Glomerular endothelial cell (primary cell): ENCODE data around the gene TET2. TPM values are rescaled to one million over a fixed set of nuclear protein-coding genes. Genes with fewer than 3 reads are reported as not detected.
A peak's percentile ranks its signal among the peaks of the same experiment; 100 is the strongest.

Source experiments
- DNase-seq: peaks from one replicate; pipeline ENCODE4 v3.0.0-alpha.2; 2011; ENCODE audit warnings: low read depth, low spot score; ENCODE audit errors: extremely low read depth
- total RNA-seq: library from RNA; depleted of rRNA; stranded (reverse); fragments of >200 nt; gene quantifications from 2 replicates; pipeline ENCODE4 v1.2.3, GENCODE V29; 2015

The TET2 gene
- total RNA-seq, 1 donor from 2014 or later: 15.5 TPM

- no peak for DNase-seq
These were observed 5.8 kb upstream of the TET2 start for GRCh38 chr4:105140684-105141490.

DNA sequence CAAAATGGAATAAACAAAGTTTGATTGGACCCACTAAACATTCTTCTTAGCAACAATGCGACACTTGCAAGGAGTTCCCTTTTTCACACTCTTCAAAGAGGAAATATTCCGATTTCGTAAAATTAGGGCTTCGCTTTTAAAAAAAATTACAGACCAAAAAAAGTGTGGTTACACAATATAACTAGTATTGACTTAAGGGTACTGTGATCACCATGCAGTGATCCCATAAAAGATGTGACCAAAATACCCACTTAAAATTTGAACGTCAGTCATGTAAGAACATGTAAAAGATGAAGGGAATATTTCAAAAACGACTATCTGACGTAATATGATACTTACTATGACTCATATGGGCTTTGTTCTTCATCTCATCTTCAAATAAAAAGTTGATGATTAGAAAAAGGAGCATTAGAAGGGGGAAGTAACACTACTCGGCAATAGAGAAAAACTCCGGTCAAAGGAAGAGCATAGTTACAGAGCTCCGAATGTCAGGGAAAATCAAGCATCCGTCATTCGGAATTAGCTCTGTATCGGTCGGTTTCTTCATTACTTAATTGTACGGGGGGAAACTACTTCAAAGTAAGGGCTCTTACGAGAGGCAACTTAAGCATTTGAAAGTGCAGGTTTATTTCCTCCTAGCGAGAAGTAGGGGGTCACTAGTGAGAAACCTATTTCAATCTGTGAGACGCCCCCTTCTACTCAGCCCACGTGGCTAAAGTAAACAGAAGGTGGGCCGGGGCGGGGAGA is 1.3 kb upstream of the TET2 start:
- no peak for DNase-seq

DNA sequence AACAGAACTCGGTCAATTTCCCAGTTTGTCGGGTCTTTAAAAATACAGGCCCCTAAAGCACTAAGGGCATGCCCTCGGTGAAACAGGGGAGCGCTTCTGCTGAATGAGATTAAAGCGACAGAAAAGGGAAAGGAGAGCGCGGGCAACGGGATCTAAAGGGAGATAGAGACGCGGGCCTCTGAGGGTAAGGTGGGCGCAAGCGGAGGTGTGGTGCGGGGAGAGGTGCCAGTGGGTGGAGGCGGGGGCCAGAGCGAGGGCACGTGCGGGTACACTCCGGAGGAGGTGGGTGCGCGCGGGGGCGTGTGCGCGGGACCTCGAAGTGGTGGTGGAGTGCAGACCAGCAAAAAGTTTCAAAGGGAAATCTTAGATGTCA is 787 bp upstream of the TET2 start:
- no peak for DNase-seq

DNA sequence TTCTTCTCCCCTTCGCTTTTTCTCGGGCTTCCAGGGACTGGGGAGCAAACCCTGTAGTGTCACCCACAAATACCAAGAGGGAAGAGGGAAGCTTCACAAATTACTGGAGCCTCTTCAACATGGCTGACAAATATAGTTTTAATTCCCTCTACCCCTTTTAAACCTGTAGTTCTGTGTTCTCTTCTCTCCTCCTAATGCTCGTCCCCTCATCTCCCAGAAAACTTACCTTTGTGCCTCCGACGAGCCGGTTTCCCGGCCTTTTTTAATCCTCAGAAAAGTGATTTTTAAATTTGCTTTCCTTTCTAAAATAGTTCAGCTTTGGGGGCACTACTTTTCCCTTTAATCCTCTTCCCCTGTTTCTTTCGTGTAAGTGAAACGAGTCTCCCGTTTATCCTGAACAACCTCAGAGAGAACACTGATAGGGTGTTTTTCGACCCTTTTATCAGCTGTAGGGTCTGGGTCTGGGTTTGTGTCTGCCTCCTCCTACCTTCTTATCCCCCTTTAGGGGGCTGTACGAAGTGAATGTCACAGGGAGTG is 408 bp downstream of the TET2 start:
- no peak for DNase-seq

- DNase-seq: peak; percentile 39
These were observed 981 bp downstream of the TET2 start for GRCh38 chr4:105147553-105148161.

DNA sequence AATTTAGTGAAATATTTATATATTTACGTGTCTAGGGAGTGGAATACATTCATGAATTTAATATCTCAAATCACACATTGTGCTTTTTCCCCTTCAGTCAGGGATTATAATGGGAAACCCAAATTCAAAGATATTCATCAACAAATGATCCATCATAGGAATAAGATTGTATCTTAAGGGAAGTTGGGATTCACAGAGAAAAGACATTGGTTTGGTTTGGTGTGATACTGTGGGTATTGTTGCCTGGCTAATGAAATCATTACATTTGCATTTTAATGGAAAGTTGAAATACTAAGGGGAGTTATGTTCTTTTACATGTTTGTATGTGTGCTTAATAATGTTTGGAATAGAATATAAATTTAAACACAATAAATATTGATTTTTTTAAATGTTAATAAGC is 1.7 kb downstream of the TET2 start:
- DNase-seq: no peak

GRCh38 chr4:105148776-105149175 is 2.1 kb downstream of the TET2 start:
- no peak for DNase-seq

GRCh38 chr4:105149771-105150170 is 3.1 kb downstream of the TET2 start:
- DNase-seq: no peak

GRCh38 chr4:105150503-105150902 is 3.8 kb downstream of the TET2 start:
- DNase-seq: no peak

DNA sequence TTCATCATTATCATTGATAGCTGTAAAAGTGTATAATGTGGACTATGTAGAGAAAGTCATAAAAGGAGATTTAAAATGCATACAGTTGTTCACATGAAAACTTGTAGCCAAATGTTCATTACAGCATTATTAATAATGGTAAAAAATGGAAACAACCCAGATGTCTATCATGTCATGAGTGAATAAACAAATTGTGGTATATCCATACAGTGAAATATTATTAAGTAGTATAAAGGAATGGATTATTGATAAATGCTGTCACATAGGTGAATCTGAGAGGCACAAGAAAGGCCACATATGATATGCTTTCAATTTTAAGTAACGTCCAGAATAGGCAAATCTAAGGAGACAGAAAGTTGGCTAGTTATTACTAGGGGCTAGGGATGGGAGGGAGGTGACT is 7.1 kb downstream of the TET2 start:
- DNase-seq: no peak

DNA sequence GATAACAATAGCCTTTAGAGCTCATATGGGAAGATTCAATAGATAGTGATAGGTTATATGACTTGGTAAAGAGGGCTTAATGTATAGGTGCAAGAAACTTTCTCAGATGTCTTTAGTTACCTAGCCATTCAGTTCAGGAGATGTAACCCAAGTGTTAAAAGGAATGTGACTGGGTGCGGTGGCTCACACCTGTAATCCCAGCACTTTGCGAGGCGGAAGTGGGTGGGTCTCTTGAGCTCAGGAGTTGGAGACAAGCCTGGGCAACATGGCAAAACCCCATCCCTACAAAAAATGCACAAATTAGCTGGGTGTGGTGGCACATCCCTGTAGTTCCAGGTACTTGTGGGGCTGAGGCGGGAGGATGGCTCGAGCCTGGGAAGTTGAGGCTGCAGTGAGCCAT is 7.9 kb downstream of the TET2 start:
- DNase-seq: no peak

DNA sequence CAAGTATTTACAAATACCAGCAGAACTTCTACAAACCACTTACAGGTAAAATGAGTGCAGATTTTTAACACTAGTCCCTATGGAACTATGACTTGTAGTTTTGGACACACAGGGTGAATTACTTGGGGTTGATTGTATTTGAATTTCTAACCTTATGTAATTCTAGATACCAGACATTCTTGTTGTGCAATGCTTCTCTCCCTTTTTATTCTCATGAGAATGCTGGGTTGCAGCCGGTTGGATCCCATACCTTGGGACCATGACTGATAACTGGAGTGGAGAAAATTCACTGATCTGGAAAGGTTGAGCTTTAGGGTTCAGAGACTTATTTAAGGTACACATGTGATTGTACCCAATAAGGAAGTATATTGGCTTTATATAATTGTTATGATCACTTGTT is 8.8 kb downstream of the TET2 start:
- DNase-seq: no peak

- no peak for DNase-seq
These were observed 12.2 kb downstream of the TET2 start for GRCh38 chr4:105158837-105159236.

- DNase-seq: no peak
These were observed 15.6 kb downstream of the TET2 start for GRCh38 chr4:105162123-105162796.

- DNase-seq: no peak
These were observed 17.9 kb downstream of the TET2 start for GRCh38 chr4:105164548-105164947.

- no peak for DNase-seq
These were observed 19.4 kb downstream of the TET2 start for GRCh38 chr4:105166066-105166465.

GRCh38 chr4:105170711-105171110 is 24.0 kb downstream of the TET2 start:
- no peak for DNase-seq

DNA sequence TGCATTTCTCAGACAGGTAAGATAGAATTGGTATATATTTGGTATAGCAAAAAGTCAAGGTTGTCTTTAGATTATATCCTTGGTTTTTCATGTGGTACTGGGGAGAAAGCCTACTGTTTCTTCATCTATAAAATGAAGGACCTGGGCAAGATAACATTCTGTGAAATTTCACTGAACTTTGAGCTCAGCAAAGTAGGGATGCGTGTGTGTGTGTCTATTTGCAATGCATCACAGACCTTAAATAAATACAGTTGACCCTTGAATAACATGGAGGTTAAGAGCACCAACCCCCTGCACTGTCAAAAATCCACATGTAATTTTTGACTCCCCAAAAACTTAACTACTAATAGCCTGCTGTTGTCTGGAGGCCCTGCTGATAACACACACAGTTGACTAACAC is 25.2 kb downstream of the TET2 start:
- no peak for DNase-seq

DNA sequence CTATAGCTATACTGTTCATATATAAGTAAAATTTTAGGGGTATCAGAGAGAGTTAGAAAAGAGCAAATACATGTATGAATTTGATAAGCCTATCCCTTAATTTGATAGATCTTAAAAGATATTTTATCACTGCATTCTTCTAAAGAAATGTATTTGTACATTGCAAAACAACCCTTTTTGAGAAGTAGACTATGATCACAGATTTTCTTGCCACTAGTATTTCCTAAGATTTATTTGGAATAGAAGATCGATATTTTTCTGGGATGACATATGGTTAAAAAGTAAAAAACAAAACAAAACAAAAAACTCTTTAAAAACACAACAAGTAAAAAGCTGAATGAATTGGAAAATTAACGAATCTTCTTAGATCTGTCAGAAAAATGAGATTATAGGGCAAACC is 27.4 kb downstream of the TET2 start:
- DNase-seq: no peak

GRCh38 chr4:105179539-105180401 is 33.1 kb downstream of the TET2 start:
- no peak for DNase-seq
